CD4-positive, alpha-beta T cell (primary cell): ENCODE results near the gene MASP1. TPM values are rescaled to one million over a fixed set of nuclear protein-coding genes. Genes with fewer than 3 reads are reported as not detected.

ENCODE experiments used
- ATAC-seq: fragments of 200-7000 bp; cut with Tn5 transposase; one replicate; pipeline ENCODE4 v1.10.0; 2022; ENCODE audit warnings: mild to moderate bottlenecking; ENCODE audit not compliant: poor library complexity
- CTCF ChIA-PET: fragments of 350-600 bp; sonication (Branson Sonifier 250); formaldehyde crosslinking; loops from one replicate; lab custom pipeline; 2021; ENCODE audit warnings: antibody characterized with exemption, inconsistent platforms; lab: Charles Lee
- POLR2A ChIA-PET: fragments of 350-600 bp; sonication (Branson Sonifier 250); formaldehyde crosslinking; loops from one replicate; lab custom pipeline; 2021; ENCODE audit warnings: antibody characterized with exemption, inconsistent platforms; lab: Charles Lee
- DNase-seq, 14 experiments: peaks; one replicate each; pipeline ENCODE4 v3.0.0-alpha.2; 2013 to 2020; ENCODE audit warnings: mixed read lengths in 2 of 14
- H3K27ac ChIP-seq, 2 donors: one replicate each; pipeline versions ENCODE4 v1.5.1 to v1.7.0; 2013; ENCODE audit warnings: low read length in 2 of 2, low read depth in 1 of 2, mild to moderate bottlenecking in 1 of 2
- H3K27me3 ChIP-seq, 2 experiments: 1 replicate in 1 of 2; 2 replicates in 1 of 2; pipeline versions ENCODE4 v1.6.1 to v1.7.0; 2013; ENCODE audit warnings: low read length in 2 of 2, control low read depth in 1 of 2, mild to moderate bottlenecking in 1 of 2, moderate library complexity in 1 of 2; ENCODE audit not compliant: insufficient read depth in 2 of 2, control insufficient read depth in 1 of 2
- H3K36me3 ChIP-seq: one replicate; pipeline ENCODE4 v1.6.1; 2013; ENCODE audit warnings: low read length, control low read depth; ENCODE audit not compliant: insufficient read depth
- H3K4me1 ChIP-seq: one replicate; pipeline ENCODE4 v1.6.1; 2013; ENCODE audit warnings: low read length, control low read depth; ENCODE audit not compliant: insufficient read depth
- H3K4me3 ChIP-seq: one replicate; pipeline ENCODE4 v1.5.1; 2013; ENCODE audit warnings: mild to moderate bottlenecking, low read length, moderate library complexity
- H3K9me3 ChIP-seq, 2 experiments: 1 replicate in 1 of 2; 2 replicates in 1 of 2; pipeline versions ENCODE4 v1.6.1 to v1.7.0; 2013; ENCODE audit warnings: low read length in 2 of 2, mild to moderate bottlenecking in 2 of 2, control low read depth in 1 of 2, moderate library complexity in 1 of 2; ENCODE audit not compliant: control insufficient read depth in 1 of 2, insufficient read depth in 1 of 2
- H3K27ac Mint-ChIP-seq: one replicate; pipeline ENCODE4 v1.8.0; 2020; ENCODE audit warnings: mixed read lengths
- H3K27me3 Mint-ChIP-seq: one replicate; pipeline ENCODE4 v1.8.0; 2021; ENCODE audit warnings: mixed read lengths
- H3K36me3 Mint-ChIP-seq: one replicate; pipeline ENCODE4 v1.8.0; 2021; ENCODE audit warnings: low read depth, mixed read lengths
- H3K4me1 Mint-ChIP-seq: one replicate; pipeline ENCODE4 v1.8.0; 2021; ENCODE audit warnings: low read depth, mixed read lengths
- H3K4me3 Mint-ChIP-seq: one replicate; pipeline ENCODE4 v1.8.0; 2020; ENCODE audit warnings: mild to moderate bottlenecking, mixed read lengths
- H3K9me3 Mint-ChIP-seq: one replicate; pipeline ENCODE4 v1.8.0; 2020; ENCODE audit warnings: mixed read lengths
- CTCF ChIP-seq: fragments of 200-600 bp; IDR thresholded peaks from one replicate; pipeline ENCODE4 v1.8.0; 2022; ENCODE audit warnings: antibody characterized with exemption, mild to moderate bottlenecking
- intact Hi-C, 2 experiments: fragments of 100-400 bp; cut with DNase I in 1 of 2; cut with micrococcal nuclease in 1 of 2; formaldehyde crosslinking; loops; one replicate each; pipeline versions ENCODE4 v1.15.1 to v1.9.0; 2023 to 2025; cut with DNase I, micrococcal nuclease
- total RNA-seq, 174 experiments: library from RNA in 2 of 174; stranded (reverse) in 2 of 174; gene quantifications; one replicate each; pipeline ENCODE4 v1.2.3 and lab custom pipeline; 2021 to 2026

Gene MASP1
- total RNA-seq, 2 experiments from 2014 or later: not detected

- no peaks in the 10 kb centered on the region for H3K36me3 ChIP-seq
- H3K27ac Mint-ChIP-seq: no peak overlapping the region
- no peaks in the 10 kb centered on the region for H3K9me3 ChIP-seq
- intact Hi-C loops: no loop called here
- H3K9me3 Mint-ChIP-seq: peaks cover 5% of the 10 kb centered on the region
- ChIA-PET POLR2A (no interaction called here), CTCF (interaction anchor here (0.6 kb wide), 1 partner anchor 405 kb away, joined by 4 read pairs; no protein-coding TSS in a partner anchor)
- H3K27me3 ChIP-seq: peaks cover 5 to 11% of the 10 kb centered on the region in 2 experiments
- DNase-seq (no peak), ATAC-seq (no peak)
- H3K4me3 ChIP-seq: no peak overlapping the region
- H3K36me3 Mint-ChIP-seq: no peaks in the 10 kb centered on the region
- H3K27ac ChIP-seq: no peak overlapping the region
- no peak for TF ChIP-seq CTCF
- H3K4me1 Mint-ChIP-seq: no peaks in the 10 kb centered on the region
- peaks cover 51% of the 10 kb centered on the region for H3K27me3 Mint-ChIP-seq
- H3K4me1 ChIP-seq: no peaks in the 10 kb centered on the region
- H3K4me3 Mint-ChIP-seq: no peak overlapping the region
Measured at GRCh38 chr3:187191271-187191670, 100.3 kb downstream of the MASP1 start.

- Mint-ChIP-seq H3K27me3 (peaks cover 47% of the 10 kb centered on the region), H3K9me3 (peaks cover 5% of the 10 kb centered on the region), H3K4me3 (no peak overlapping the region), H3K27ac (no peak overlapping the region), H3K4me1 (no peaks in the 10 kb centered on the region), H3K36me3 (no peaks in the 10 kb centered on the region)
- no peaks in the 10 kb centered on the region for H3K36me3 ChIP-seq
- ChIA-PET CTCF (interaction anchor here (0.8 kb wide), 1 partner anchor 31 kb away, joined by 3 read pairs; no protein-coding TSS in a partner anchor), POLR2A (no interaction called here)
- ATAC-seq (no peak), DNase-seq (no peak)
- H3K27ac ChIP-seq: no peak overlapping the region
- H3K4me3 ChIP-seq: no peak overlapping the region
- TF ChIP-seq CTCF: no peak
- intact Hi-C loops: no loop called here
- no peaks in the 10 kb centered on the region for H3K9me3 ChIP-seq
- no peaks in the 10 kb centered on the region for H3K4me1 ChIP-seq
- peaks cover 5 to 11% of the 10 kb centered on the region in 2 experiments for H3K27me3 ChIP-seq
Measured at GRCh38 chr3:187188931-187189330, 102.6 kb downstream of the MASP1 start.

GRCh38 chr3:187186801-187187421 is 104.6 kb downstream of the MASP1 start:
- no peak for TF ChIP-seq CTCF
- Histone ChIP-seq H3K4me1 (no peaks in the 10 kb centered on the region), H3K4me3 (no peak overlapping the region), H3K27ac (no peak overlapping the region), H3K27me3 (peaks cover 5 to 7% of the 10 kb centered on the region in 2 experiments), H3K9me3 (no peaks in the 10 kb centered on the region), H3K36me3 (no peaks in the 10 kb centered on the region)
- Mint-ChIP-seq H3K9me3 (peaks cover 5% of the 10 kb centered on the region), H3K27ac (no peak overlapping the region), H3K4me3 (no peak overlapping the region), H3K27me3 (peaks cover 40% of the 10 kb centered on the region), H3K36me3 (no peaks in the 10 kb centered on the region), H3K4me1 (no peaks in the 10 kb centered on the region)
- POLR2A ChIA-PET: no interaction called here
- no peak for ATAC-seq
- CTCF ChIA-PET: no interaction called here
- no peak for DNase-seq
- intact Hi-C loops: no loop called here
